NCI-H524 (cell line): ENCODE results near the gene FAM228A.

ENCODE experiments used
- DNase-seq, 2 experiments: peaks; one replicate each; lab custom pipeline; 2025; lab: John Stamatoyannopoulos, UW

The FAM228A gene

DNA sequence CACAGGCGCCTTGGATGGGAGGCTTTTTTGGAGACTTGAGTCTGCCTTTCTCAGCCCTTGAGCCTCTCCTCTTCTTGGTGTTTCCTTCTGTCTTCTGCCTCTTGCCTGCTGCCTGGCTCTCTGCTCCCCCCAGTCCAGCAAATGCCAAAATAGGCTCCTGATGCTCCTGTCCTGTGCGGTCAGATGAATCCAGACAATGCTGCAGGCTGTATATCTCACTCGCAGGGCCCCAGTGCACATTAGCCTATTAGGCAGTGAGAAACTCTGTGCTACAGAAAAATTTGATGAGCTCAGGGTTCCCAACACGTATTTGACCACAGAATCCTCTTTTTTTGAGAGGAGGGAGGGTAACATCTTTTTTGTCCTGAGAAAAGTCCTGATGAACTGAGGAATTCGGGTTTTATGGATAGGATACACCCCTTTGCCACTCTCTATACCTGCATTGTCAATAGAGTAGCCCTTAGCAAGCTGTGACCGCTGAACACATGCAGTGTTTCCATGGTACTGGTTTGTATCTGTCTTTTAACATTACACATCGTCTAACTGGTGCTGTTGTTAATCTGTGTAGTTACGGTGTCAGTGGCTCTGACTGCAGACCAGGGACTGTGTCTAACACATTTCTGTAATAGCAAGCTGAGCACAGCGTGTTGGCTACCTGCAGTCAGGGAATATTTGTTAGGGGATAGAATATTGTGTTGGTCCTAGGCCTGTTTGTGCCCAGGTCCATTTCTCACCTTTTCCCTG, 50.8 kb downstream of the FAM228A start:
- no peak for DNase-seq

DNA sequence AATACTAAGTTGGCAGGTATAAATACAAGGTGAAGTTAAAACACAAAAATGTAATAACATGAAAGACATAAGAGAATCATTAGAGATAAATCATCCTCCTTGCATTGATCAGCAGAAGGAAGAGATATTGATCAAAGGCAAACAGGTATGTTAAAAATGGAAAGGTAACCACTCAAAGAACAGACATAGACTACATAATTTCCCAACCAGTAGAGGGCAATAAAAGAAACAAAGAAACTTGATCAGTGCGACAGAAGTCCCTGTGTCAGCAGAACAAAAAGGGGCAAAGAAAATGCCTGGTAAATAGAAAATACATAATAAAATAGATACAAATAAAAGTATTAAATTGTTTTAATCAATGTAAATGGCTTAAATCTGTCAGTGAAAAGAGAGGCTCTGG, 53.6 kb downstream of the FAM228A start:
- DNase-seq = peak; percentile 3 to 56

DNA sequence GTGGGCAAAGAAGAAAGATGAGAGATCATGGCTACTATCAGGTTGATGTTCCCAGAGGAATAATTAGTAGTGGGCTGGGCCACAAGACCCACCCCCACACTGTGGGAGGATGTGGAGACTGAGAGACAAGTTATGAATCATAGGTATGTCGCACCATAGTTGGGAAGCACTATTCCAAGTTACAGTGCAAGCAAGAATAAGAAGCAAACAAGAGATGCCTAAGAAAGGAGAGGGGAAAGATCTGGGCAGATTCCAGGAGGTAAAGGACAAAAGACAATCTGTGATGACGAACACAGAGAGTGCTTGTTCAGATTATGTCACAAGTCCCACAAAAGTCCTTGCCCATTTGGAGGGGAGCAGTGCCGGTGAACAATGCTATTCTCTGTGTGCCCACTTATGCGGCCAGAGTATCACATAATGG, 56.6 kb downstream of the FAM228A start:
- DNase-seq = no peak

DNA sequence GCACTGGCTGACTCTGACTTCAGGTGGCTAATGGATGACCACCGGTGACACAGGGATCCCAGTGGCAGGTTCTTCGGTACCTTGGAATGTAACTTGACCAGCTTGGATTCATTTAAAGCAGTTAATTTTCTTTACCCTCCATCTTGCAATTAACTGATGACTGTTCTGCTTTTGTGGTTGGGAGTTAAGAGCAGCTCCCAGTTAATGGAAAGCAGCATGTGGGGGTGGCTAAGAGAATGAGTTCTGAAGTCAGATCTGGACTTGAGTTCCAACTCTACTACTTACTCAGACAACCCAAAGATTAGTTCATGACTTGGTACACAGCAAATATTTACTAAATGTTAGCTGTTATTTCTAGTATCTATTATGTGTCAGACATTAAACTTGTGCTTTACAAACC, 58.5 kb downstream of the FAM228A start:
- DNase-seq = no peak

DNA sequence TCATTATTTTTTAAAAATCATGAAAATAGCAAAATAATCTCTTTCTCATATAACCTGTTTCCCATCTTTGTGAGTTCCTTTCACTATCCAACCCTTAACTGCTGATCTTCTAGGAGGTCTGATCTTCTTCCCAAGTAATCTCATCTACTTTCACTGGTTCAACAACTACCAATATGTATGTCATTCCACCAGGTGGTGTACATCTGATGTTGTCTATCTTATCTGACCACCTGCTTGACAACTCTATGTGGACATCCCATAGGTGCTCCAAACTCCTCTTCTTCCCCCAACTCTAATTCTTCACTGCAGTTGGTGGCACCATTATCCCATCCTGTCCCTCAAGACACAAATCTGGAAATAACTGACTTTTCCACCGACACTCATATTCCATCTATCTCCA, 62.5 kb downstream of the FAM228A start:
- DNase-seq = peak in 1 of 2 experiments; percentile 6

DNA sequence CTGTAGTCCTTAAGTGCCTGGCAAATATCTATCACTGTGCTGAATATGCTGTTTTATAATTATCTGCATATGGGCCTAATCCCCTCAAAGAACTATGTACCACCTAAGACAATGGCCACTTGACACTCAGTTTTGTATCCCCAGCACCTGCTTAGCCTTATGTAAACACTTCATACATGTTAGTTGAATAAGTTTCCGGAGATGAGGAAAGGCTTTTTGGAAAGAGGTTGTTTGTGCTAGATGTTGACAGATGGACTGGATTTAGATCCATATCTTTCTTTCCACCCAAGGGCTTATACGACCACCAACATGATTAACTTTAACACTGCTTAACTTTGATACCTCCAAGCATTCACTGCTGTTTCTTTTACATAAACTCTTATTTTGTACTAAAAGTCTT, 63.3 kb downstream of the FAM228A start:
- DNase-seq = peak; percentile 93 to 99

DNA sequence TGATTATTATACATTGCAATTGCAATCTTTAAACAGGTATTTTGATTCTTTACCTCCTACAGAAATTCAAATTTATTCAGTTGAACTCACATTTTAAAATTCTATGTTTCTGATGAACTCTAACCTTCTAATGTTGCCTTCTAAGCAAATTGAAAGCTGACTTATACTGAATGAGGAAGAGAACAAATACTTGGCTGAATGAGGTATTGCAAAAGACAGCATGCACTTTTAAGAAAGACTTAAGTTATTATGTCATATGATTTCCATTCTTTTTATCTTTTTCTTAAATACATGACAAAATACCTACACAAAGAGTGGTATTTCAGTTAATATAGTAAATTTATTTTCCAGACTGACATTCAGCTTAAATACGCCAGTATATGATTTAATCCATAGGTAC, 64.7 kb downstream of the FAM228A start:
- no peak for DNase-seq
